Left ventricle myocardium inferior (tissue), 1 donor: ENCODE results near the gene TAF10. TPM values are rescaled to one million over a fixed set of nuclear protein-coding genes. Genes with fewer than 3 reads are reported as not detected.

Experiments
- DNase-seq: peaks from one replicate; pipeline ENCODE4 v3.0.0-alpha.2; 2020
- H3K27ac ChIP-seq: fragments of 200-600 bp; replicated peaks from 2 replicates; pipeline ENCODE4 v1.8.0; 2021
- H3K27me3 ChIP-seq: fragments of 200-600 bp; 2 replicates; pipeline ENCODE4 v1.8.0; 2021; ENCODE audit warnings: low read depth
- H3K36me3 ChIP-seq: fragments of 200-600 bp; 2 replicates; pipeline ENCODE4 v1.8.0; 2021
- H3K4me1 ChIP-seq: fragments of 200-600 bp; 2 replicates; pipeline ENCODE4 v1.8.0; 2021
- H3K4me3 ChIP-seq: fragments of 200-600 bp; 2 replicates; pipeline ENCODE4 v1.8.0; 2021; ENCODE audit warnings: mild to moderate bottlenecking, moderate library complexity
- H3K9me3 ChIP-seq: fragments of 200-600 bp; replicated peaks from 2 replicates; pipeline ENCODE4 v1.8.0; 2021
- intact Hi-C: fragments of 100-400 bp; cut with micrococcal nuclease; formaldehyde crosslinking; loops from one replicate; pipeline ENCODE4 v1.11.0; 2022
- long read RNA-seq: library from polyadenylated mRNA; unstranded; transcript quantifications from one replicate; pipeline ENCODE4 v2.0.0, GENCODE V29; 2021
- total RNA-seq: library from RNA; stranded (reverse); fragmentation: NEBNext Ultra II Directional; extraction: Animal tissue kit (Norgen Biotek cat#: 25700); gene quantifications from one replicate; pipeline ENCODE4 v1.2.1, GENCODE V29; 2021
- TF ChIP-seq, protein P1 (sequence below): fragments of 200-600 bp; IDR thresholded peaks from 2 replicates; pipeline ENCODE4 v1.8.0; 2021; ENCODE audit warnings: antibody characterized with exemption, mild to moderate bottlenecking, borderline replicate concordance
- donor health status: DM: no; HTN: yes; CAD: no; lungs with severe emphysema.

TAF10 gene
- 106 TPM for total RNA-seq
- long read RNA-seq, full-length matches to known transcripts, result 62 of 67 reads
- long read RNA-seq, partial matches to known transcripts, result 0 of 67 reads
- long read RNA-seq, other reads (novel, unspliced or antisense), result 5 of 67 reads

DNA sequence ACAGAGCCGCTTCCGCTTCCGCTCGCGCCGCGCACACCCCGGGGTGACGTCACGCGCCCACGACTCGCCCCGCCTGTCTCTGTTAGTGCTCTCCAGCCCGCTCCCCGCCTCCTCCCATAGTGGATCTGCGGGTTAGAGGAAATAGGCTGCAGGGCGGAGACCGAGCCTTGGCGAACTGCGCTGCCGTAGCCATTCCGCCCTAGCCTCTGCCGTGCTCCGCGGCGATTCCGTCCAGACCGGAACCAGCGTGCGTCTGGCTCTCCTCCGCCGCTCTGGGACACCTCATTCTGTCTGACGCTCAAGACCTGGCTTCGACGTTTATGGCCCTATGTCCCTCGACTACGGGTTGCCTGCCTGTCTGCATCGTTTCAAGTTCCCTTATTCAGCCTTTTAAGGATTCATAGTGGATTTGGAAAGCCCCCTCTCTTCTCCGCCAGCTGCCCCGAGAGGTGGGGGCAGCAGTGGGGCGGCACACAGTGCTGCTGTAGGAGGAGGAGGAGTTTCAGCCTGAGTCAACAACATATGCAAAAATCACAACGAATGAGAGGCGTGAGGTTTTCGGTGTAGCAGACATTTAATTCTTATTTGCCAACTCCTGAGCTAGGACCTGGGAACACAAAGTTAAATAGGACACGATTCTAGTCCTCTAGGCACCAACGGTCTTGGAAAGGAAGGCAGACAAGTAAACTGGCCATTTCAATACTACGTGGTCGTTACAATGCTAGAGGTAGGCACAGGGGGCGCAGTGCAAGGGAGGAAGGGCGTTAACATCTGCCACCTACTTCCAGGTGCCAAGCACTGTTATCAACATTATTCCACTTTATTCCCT, at the start of gene TAF10:
Gene TAF10 (minus strand): TSS at position 4 of the 829 bp plus-strand sequence. CDS start 27 bp downstream, outside the sequence.
- peaks cover 60% of the 10 kb centered on the region for H3K36me3 ChIP-seq
- H3K27me3 ChIP-seq, result no peaks in the 10 kb centered on the region
- intact Hi-C loops, result no loop called here
- peak; percentile 99 for DNase-seq
- H3K4me1 ChIP-seq, result peaks cover 60% of the 10 kb centered on the region
- TF ChIP-seq, protein P1, sequence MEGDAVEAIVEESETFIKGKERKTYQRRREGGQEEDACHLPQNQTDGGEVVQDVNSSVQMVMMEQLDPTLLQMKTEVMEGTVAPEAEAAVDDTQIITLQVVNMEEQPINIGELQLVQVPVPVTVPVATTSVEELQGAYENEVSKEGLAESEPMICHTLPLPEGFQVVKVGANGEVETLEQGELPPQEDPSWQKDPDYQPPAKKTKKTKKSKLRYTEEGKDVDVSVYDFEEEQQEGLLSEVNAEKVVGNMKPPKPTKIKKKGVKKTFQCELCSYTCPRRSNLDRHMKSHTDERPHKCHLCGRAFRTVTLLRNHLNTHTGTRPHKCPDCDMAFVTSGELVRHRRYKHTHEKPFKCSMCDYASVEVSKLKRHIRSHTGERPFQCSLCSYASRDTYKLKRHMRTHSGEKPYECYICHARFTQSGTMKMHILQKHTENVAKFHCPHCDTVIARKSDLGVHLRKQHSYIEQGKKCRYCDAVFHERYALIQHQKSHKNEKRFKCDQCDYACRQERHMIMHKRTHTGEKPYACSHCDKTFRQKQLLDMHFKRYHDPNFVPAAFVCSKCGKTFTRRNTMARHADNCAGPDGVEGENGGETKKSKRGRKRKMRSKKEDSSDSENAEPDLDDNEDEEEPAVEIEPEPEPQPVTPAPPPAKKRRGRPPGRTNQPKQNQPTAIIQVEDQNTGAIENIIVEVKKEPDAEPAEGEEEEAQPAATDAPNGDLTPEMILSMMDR, result peak; percentile 52
- H3K27ac ChIP-seq, result peak within 1 kb of the TSS; percentile 99
- peak within 1 kb of the TSS; percentile 83 for H3K4me3 ChIP-seq
- H3K9me3 ChIP-seq, result no peaks in the 10 kb centered on the region

DNA sequence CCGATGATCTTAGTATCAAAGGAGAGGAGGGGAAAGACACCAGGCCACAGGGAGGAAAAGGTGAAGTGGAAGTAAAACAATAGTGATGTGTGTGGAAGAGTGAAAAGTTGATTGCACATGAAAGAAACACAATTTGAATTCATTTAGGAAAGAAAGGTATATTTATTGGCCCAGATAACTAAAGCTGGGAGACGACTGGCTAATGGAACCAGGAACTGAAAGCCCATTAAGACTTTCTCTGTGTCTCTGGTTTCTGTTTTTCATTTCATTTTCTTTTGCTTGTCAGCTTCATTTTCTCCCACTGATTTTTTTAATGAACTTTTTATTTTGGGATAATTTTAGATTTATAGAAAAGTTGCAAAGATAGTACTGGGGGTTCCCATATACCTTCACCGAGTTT, 48.7 kb upstream of the TAF10 start:
- TF ChIP-seq, protein P1, result no peak
- no peak overlapping the region for H3K4me3 ChIP-seq
- H3K36me3 ChIP-seq, result no peaks in the 10 kb centered on the region
- H3K27me3 ChIP-seq, result no peaks in the 10 kb centered on the region
- peaks cover 31% of the 10 kb centered on the region for H3K4me1 ChIP-seq
- no peak for DNase-seq
- H3K9me3 ChIP-seq, result no peaks in the 10 kb centered on the region
- intact Hi-C loops, result no loop called here
- H3K27ac ChIP-seq, result no peak overlapping the region

DNA sequence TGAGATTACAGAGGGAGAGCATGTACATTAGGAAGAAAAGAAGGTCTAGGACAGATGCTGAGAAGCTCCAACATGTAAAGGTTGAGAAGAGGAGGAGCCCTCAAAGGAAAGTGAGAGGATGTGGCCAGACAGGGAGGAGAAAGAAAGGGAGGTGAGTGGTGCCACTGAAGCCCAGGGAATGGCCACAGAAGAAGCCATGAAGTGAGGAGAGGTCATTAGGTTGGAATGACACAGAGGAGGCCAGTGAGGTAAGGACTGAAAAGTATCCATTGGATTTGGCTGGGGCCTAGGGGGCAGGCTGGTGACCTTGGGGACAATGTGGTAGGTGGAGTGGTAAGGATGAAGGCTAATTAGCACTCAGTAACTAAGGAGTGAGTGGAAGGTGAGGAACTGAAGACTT, 46.6 kb upstream of the TAF10 start:
- Histone ChIP-seq H3K4me3 (no peak overlapping the region), H3K4me1 (peaks cover 38% of the 10 kb centered on the region), H3K36me3 (no peaks in the 10 kb centered on the region), H3K27me3 (no peaks in the 10 kb centered on the region), H3K27ac (no peak overlapping the region), H3K9me3 (no peaks in the 10 kb centered on the region)
- no peak for DNase-seq
- intact Hi-C loops, result no loop called here
- TF ChIP-seq, protein P1, result no peak

DNA sequence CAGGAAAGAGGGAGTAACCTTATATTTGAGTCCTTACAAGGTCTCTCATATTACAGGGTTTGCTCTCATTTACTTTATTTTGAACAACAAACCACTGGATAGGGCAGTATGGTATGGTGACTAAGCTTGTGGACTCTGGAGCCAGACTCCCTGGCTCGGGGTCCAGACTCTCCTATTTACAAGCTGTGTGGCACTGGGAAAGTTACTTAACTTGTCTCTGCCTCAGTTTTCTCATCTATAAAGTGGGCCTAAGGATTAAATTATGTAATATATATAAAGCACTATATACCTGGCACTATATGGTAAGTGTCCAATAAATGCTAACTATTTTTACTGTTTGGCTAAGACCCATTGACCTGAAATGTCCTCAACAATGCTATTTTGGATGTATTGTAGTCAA, 45.3 kb upstream of the TAF10 start:
- no peak for DNase-seq
- TF ChIP-seq, protein P1, result no peak
- H3K27me3 ChIP-seq, result no peaks in the 10 kb centered on the region
- H3K36me3 ChIP-seq, result no peaks in the 10 kb centered on the region
- H3K4me1 ChIP-seq, result peaks cover 42% of the 10 kb centered on the region
- no peak overlapping the region for H3K27ac ChIP-seq
- no peak overlapping the region for H3K4me3 ChIP-seq
- H3K9me3 ChIP-seq, result no peaks in the 10 kb centered on the region
- intact Hi-C loops, result no loop called here

DNA sequence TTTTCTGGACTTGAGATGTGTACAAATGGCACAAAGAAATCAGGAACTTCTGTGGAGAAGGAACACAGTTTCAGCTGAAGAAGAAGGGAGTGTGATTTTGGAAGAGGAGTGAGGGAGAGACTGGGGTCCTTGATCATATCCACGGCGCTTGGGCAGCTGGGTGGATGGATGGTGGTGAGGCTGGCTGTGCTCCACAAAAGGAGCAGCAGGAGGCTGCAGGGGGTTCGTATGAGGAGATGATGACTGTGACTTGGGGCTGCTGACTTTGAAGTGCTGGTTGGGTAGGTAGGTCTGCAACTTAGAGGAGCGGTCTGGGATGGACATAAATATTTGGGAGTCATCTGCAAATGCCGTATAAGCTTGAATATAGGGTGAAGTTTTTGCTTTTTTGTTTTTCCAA, 44.9 kb upstream of the TAF10 start:
- Histone ChIP-seq H3K27ac (peak overlapping the region; percentile 87), H3K4me1 (peaks cover 46% of the 10 kb centered on the region), H3K27me3 (no peaks in the 10 kb centered on the region), H3K36me3 (no peaks in the 10 kb centered on the region), H3K9me3 (no peaks in the 10 kb centered on the region), H3K4me3 (no peak overlapping the region)
- intact Hi-C loops, result no loop called here
- TF ChIP-seq, protein P1, result no peak
- DNase-seq, result no peak
